K562 (cell line): Measurements from ENCODE around the gene CHMP3. TPM values are rescaled to one million over a fixed set of nuclear protein-coding genes. Genes with fewer than 3 reads are reported as not detected.

ENCODE experiments used
- ATAC-seq: fragments of 200-7000 bp; cut with Tn5 transposase; 3 replicates; pipeline ENCODE4 v1.9.1; 2020; ENCODE audit warnings: moderate library complexity
- BruUV-seq: library from RNA; stranded (reverse); fragments of 400-500 nt; replicated peaks from 2 replicates; lab custom pipeline; 2021; lab: Mats Ljungman, UMichigan
- CTCF ChIA-PET: fragments of 300-600 bp; formaldehyde crosslinking; extraction: SDS; loops from one replicate; lab custom pipeline; 2021; ENCODE audit warnings: low intra/inter-chr PET ratio; lab: Yijun Ruan, JAX
- POLR2A ChIA-PET: fragments of 300-600, 350-650 bp; sonication (Branson Sonifier 250); formaldehyde crosslinking; extraction: SDS; loops from one replicate; lab custom pipeline; 2021; ENCODE audit warnings: antibody characterized with exemption, inconsistent platforms; lab: Yijun Ruan, JAX
- DNase-seq, 4 experiments: peaks; one replicate each; pipeline versions ENCODE4 v3.0.0 to v3.0.0-alpha.2; 2011 to 2018; ENCODE audit warnings: low spot score in 3 of 4, mixed read lengths in 3 of 4; ENCODE audit errors: extremely low read depth in 1 of 4
- FAIRE-seq: peaks from 2 replicates; lab custom pipeline; 2011; peaks lifted over from hg19 to GRCh38; lab: Jason Lieb, UNC
- H2AFZ ChIP-seq: 2 replicates; pipeline ENCODE4 v1.6.0; 2011; ENCODE audit warnings: low read depth, low read length, control low read depth, inconsistent platforms
- H3K27ac ChIP-seq: fragments of 200-600 bp; 3 replicates; pipeline ENCODE4 v1.8.0; 2011; ENCODE audit warnings: low read depth, mild to moderate bottlenecking, control low read depth, inconsistent platforms, low read length, moderate library complexity, mixed read lengths; ENCODE audit errors: extremely low read depth
- H3K27me3 ChIP-seq, 2 experiments: fragments of 300-600 bp in 1 of 2; 2 replicates in 1 of 2; 3 replicates in 1 of 2; pipeline versions ENCODE4 v1.6.0 to v1.8.0; 2011; ENCODE audit warnings: inconsistent platforms in 2 of 2, low read length in 2 of 2, mild to moderate bottlenecking in 1 of 2, mixed read lengths in 1 of 2, moderate library complexity in 1 of 2; ENCODE audit not compliant: control insufficient read depth in 2 of 2, insufficient read depth in 2 of 2
- H3K36me3 ChIP-seq: fragments of 300-600 bp; 3 replicates; pipeline ENCODE4 v1.8.0; 2011; ENCODE audit warnings: mild to moderate bottlenecking, low read length, inconsistent platforms; ENCODE audit not compliant: control insufficient read depth, insufficient read depth
- H3K4me1 ChIP-seq, 2 experiments: fragments of 200-600 bp in 1 of 2; replicated peaks in 1 of 2; 2 replicates in 1 of 2; 3 replicates in 1 of 2; pipeline versions ENCODE4 v1.5.1 to v1.8.0; 2011; ENCODE audit warnings: inconsistent platforms in 2 of 2, low read length in 2 of 2, mild to moderate bottlenecking in 1 of 2, mixed read lengths in 1 of 2, moderate library complexity in 1 of 2; ENCODE audit not compliant: control insufficient read depth in 2 of 2, insufficient read depth in 2 of 2
- H3K4me2 ChIP-seq: 2 replicates; pipeline ENCODE4 v1.6.1; 2011; ENCODE audit warnings: low read length, control low read depth, inconsistent platforms, mixed read lengths; ENCODE audit not compliant: insufficient read depth
- H3K4me3 ChIP-seq: fragments of 200-600 bp; sonication (generic), shearing (Covaris generic); 2 replicates; pipeline ENCODE4 v1.5.1; 2016; ENCODE audit warnings: control low read depth, inconsistent platforms
- H3K79me2 ChIP-seq: fragments of 200-600 bp; 3 replicates; pipeline ENCODE4 v1.8.0; 2011; ENCODE audit warnings: low read length, inconsistent platforms; ENCODE audit not compliant: control insufficient read depth, insufficient read depth
- H3K9ac ChIP-seq, 2 experiments: 2 replicates each; pipeline versions ENCODE4 v1.6.0 to v1.6.1; 2011; ENCODE audit warnings: low read depth in 2 of 2, low read length in 2 of 2, control low read depth in 1 of 2, inconsistent platforms in 1 of 2, mild to moderate bottlenecking in 1 of 2, mixed read lengths in 1 of 2; ENCODE audit not compliant: insufficient read depth in 1 of 2
- H3K9me1 ChIP-seq: one replicate; pipeline ENCODE4 v1.6.0; 2011; ENCODE audit warnings: inconsistent platforms, mild to moderate bottlenecking, low read length, moderate library complexity; ENCODE audit not compliant: control insufficient read depth, insufficient read depth
- H3K9me3 ChIP-seq: replicated peaks from 2 replicates; pipeline ENCODE4 v1.5.1; 2011; ENCODE audit warnings: low read depth, low read length, inconsistent platforms; ENCODE audit not compliant: control insufficient read depth, insufficient read depth
- H4K20me1 ChIP-seq: replicated peaks from 2 replicates; pipeline ENCODE4 v1.6.1; 2011; ENCODE audit warnings: low read length, inconsistent platforms, mixed read lengths; ENCODE audit not compliant: control insufficient read depth, insufficient read depth
- HLTF ChIP-seq: fragments of 450-650 bp; IDR thresholded peaks from 2 replicates; pipeline ENCODE4 v1.6.1; 2016
- HMG20A ChIP-seq: fragments of 450-650 bp; formaldehyde crosslinking; conservative IDR thresholded peaks from 2 replicates; pipeline ENCODE4 v1.4.0; 2020; ENCODE audit warnings: mild to moderate bottlenecking, mixed read lengths
- KLF6 ChIP-seq: fragments of 250-450 bp; sonication (Bioruptor Pico); IDR thresholded peaks from 2 replicates; pipeline ENCODE4 v1.4.0; 2020; ENCODE audit warnings: mild to moderate bottlenecking, moderate library complexity, borderline replicate concordance
- NFIC ChIP-seq: fragments of 450-650 bp; IDR thresholded peaks from 2 replicates; pipeline ENCODE4 v1.6.1; 2017; ENCODE audit warnings: mild to moderate bottlenecking, inconsistent platforms
- NR1H2 ChIP-seq: sonication (generic); formaldehyde crosslinking; IDR thresholded peaks from 2 replicates; pipeline ENCODE4 v1.4.0; 2020; ENCODE audit warnings: mild to moderate bottlenecking, missing genetic modification reagents
- POLR2AphosphoS5 ChIP-seq: IDR thresholded peaks from 2 replicates; pipeline ENCODE4 v1.6.1; 2011; ENCODE audit warnings: mild to moderate bottlenecking, low read depth, low read length, moderate library complexity; ENCODE audit not compliant: control insufficient read depth, insufficient read depth
- PTTG1 ChIP-seq: fragments of 450-650 bp; IDR thresholded peaks from 2 replicates; pipeline ENCODE4 v1.6.1; 2016; ENCODE audit warnings: low read depth, mild to moderate bottlenecking, missing genetic modification characterization, missing compliant biosample characterization
- RBM14 ChIP-seq: fragments of 200-400 bp; formaldehyde crosslinking; IDR thresholded peaks from 2 replicates; pipeline ENCODE4 v1.6.1; 2018; ENCODE audit warnings: low read depth, mild to moderate bottlenecking, low read length, moderate library complexity, borderline replicate concordance; ENCODE audit not compliant: insufficient read depth
- TAF15 ChIP-seq: fragments of 200-400 bp; formaldehyde crosslinking; IDR thresholded peaks from 2 replicates; pipeline ENCODE4 v1.6.1; 2017; ENCODE audit warnings: mild to moderate bottlenecking, low read depth, low read length, moderate library complexity
- ZNF165 ChIP-seq: fragments of 250-450 bp; sonication (Bioruptor Pico); IDR thresholded peaks from 2 replicates; pipeline ENCODE4 v1.4.0; 2020; ENCODE audit warnings: borderline replicate concordance
- ZNF75A ChIP-seq: fragments of 450-650 bp; formaldehyde crosslinking; IDR thresholded peaks from 2 replicates; pipeline ENCODE4 v1.4.0; 2020; ENCODE audit warnings: mild to moderate bottlenecking
- in situ Hi-C: fragments of 300-500 bp; cut with MboI; formaldehyde crosslinking; loops from 4 replicates; pipeline ENCODE4 v1.15.0; 2018; ENCODE audit warnings: inconsistent platforms, mixed read lengths
- intact Hi-C: fragments of 100-400 bp; cut with micrococcal nuclease; formaldehyde crosslinking; loops from 2 replicates; pipeline ENCODE4 v1.14.2; 2022
- polyA plus RNA-seq, 8 experiments: library from polyadenylated mRNA; depleted of rRNA in 4 of 8; stranded (reverse) in 5 of 8; unstranded in 3 of 8; fragments of >200 nt; fragmentation: Nextera tagmentation in 2 of 8; fragmentation: Illumina TruSeq in 1 of 8; extraction: Ambion mirVana in 2 of 8; extraction: Trizol in 1 of 8; gene quantifications; 2 replicates each; pipeline versions ENCODE4 v1.2.1 to v1.2.3, GENCODE V29; 2011 to 2014; ENCODE audit warnings: inconsistent platforms in 1 of 8, missing spikeins in 1 of 8
- total RNA-seq, 7 experiments: library from RNA; depleted of rRNA in 6 of 7; stranded (reverse); fragments of >200 nt in 6 of 7; fragmentation: Illumina TruSeq in 2 of 7; extraction: Trizol in 2 of 7; gene quantifications; 2 replicates each; pipeline versions ENCODE4 v1.2.1 to v1.2.3, GENCODE V29; 2011 to 2021; ENCODE audit warnings: low replicate concordance in 1 of 7

The CHMP3 gene
- total and polyA plus RNA-seq, 9 of the 15 experiments (the other 6 are each of a cell fraction or from before 2014, with no cell fraction given), result 20.6 to 52.5 (median 31.7) TPM

DNA sequence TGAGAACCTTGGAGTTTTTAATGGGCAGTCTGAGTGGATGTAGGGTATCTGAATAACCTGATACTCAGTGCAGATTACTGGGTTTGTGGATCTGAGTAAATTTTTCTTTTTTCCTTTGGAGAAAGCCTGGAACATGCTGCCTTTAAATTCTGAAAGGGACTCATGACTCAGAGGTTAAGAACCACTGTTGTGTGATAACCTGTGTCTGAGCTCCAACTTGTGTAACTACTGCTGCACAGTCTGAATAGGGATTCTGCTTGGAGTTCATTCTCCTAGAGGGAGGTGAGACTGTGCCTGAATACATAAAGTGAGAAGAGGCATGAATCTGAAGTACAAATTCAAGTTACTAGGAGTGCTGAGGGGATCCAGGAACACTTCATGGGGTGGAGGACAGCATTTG is 85.9 kb downstream of the CHMP3 start:
- Histone ChIP-seq H3K9ac (no peak overlapping the region), H3K9me3 (no peaks in the 10 kb centered on the region), H3K79me2 (no peaks in the 10 kb centered on the region), H3K27ac (no peak overlapping the region), H3K4me2 (no peak overlapping the region), H2AFZ (no peak overlapping the region), H4K20me1 (peaks cover 4% of the 10 kb centered on the region; the same call in 1 of the 2 replicates), H3K4me1 (no peaks in the 10 kb centered on the region), H3K4me3 (no peak overlapping the region), H3K36me3 (peaks cover 94% of the 10 kb centered on the region), H3K9me1 (no peaks in the 10 kb centered on the region), H3K27me3 (no peaks in the 10 kb centered on the region)
- ATAC-seq (no peak), FAIRE-seq (peak; percentile 55), DNase-seq (no peak)
- POLR2A ChIA-PET, result interaction anchor here (0.6 to 3.0 kb wide), 3 partner anchors 9 to 193 kb away, joined by 3 to 8 read pairs (median 3); no protein-coding TSS in a partner anchor
- in situ Hi-C loops, result no loop called here
- intact Hi-C loops, result no loop called here
- no TSS peak for BruUV-seq
- TF ChIP-seq POLR2AphosphoS5 (no peak), RBM14 (no peak), TAF15 (no peak), NR1H2 (CRISPR knock-in tag) (no peak), NFIC (no peak), KLF6 (CRISPR knock-in tag) (no peak), ZNF75A (CRISPR knock-in tag) (no peak), PTTG1 (no peak), HLTF (no peak), ZNF165 (CRISPR knock-in tag) (no peak), HMG20A (CRISPR knock-in tag) (no peak)
- CTCF ChIA-PET, result no interaction called here
